ENCODE results near the gene RNF19B. TPM values are rescaled to one million over a fixed set of nuclear protein-coding genes. Genes with fewer than 3 reads are reported as not detected.

The RNF19B gene
- total RNA-seq, 1 experiment from 2014 or later: 22.5 TPM

- Histone ChIP-seq H3K36me3 (ENCODE audit: control insufficient read depth in 1 of 2, insufficient read depth in 2 of 2, low read length in 2 of 2) (peaks cover 43 to 48% of the 10 kb centered on the region in 2 experiments), H3K9me3 (ENCODE audit: control insufficient read depth in 1 of 2, insufficient read depth in 1 of 2, low read depth in 1 of 2, low read length in 2 of 2) (no peaks in the 10 kb centered on the region), H3K27me3 (ENCODE audit: insufficient read depth, low read length) (no peaks in the 10 kb centered on the region), H3K4me2 (ENCODE audit: low read length) (no peak overlapping the region), H3K9me2 (ENCODE audit: insufficient read depth) (no peaks in the 10 kb centered on the region), H4K20me1 (ENCODE audit: insufficient read depth) (no peaks in the 10 kb centered on the region), H2AFZ (ENCODE audit: low read depth, low read length, poor library complexity, severe bottlenecking) (no peak overlapping the region), H3K9ac (ENCODE audit: low read length) (no peak overlapping the region), H3K4me1 (ENCODE audit: control insufficient read depth in 1 of 2, insufficient read depth in 2 of 2, low read length in 2 of 2) (peaks cover 7 to 23% of the 10 kb centered on the region in 2 experiments), H3K4me3 (replicated peaks in 1 of 2; ENCODE audit: low read depth in 1 of 2, low read length in 2 of 2) (no peak overlapping the region), H3K27ac (ENCODE audit: low read depth, low read length) (no peak overlapping the region), H3K79me2 (ENCODE audit: insufficient read depth, low read length) (peaks cover 4% of the 10 kb centered on the region; the same call in 1 of the 2 replicates)
- DNase-seq (ENCODE audit: low read depth, low spot score) (no peak), ATAC-seq (no peak)
- BruUV-seq (replicated peaks): no TSS peak
- ChIA-PET CTCF (interaction anchor here (1.3 to 3.9 kb wide), 2 partner anchors 73 to 75 kb away, joined by 4 to 41 read pairs; no protein-coding TSS in a partner anchor), RAD21 (ENCODE audit: low non-redundant PET in 1 of 2, low total read pairs in 2 of 2, uncharacterized antibody in 2 of 2, unreplicated experiment in 2 of 2) (interaction anchor here in 1 of 2 experiments (0.9 to 1.2 kb wide), 2 partner anchors 75 to 78 kb away, joined by 3 read pairs; no protein-coding TSS in a partner anchor), POLR2A (no interaction called here)
- intact Hi-C loops (cut with micrococcal nuclease): no loop called here
- TF ChIP-seq POLR2AphosphoS5 (IDR thresholded peaks at IDR 0.05; ENCODE audit: low read depth, low read length) (no peak), EZH2phosphoT487 (IDR thresholded peaks at IDR 0.05; ENCODE audit: borderline replicate concordance) (no peak), ELF1 (IDR thresholded peaks at IDR 0.05; ENCODE audit: borderline replicate concordance, low read depth) (no peak), CEBPB (IDR thresholded peaks at IDR 0.05; ENCODE audit: low read depth) (no peak), EZH2 (IDR thresholded peaks at IDR 0.05) (no peak), CBX3 (IDR thresholded peaks at IDR 0.05; ENCODE audit: low read depth) (no peak), EGR1 (IDR thresholded peaks at IDR 0.05; ENCODE audit: low read depth) (no peak), YY1 (IDR thresholded peaks at IDR 0.05; ENCODE audit: extremely low read depth, insufficient replicate concordance, low read depth, low read length) (no peak), ZFX (IDR thresholded peaks at IDR 0.05) (no peak), JUND (IDR thresholded peaks at IDR 0.05) (no peak), CTCF (IDR thresholded peaks at IDR 0.05 in 2 of 3, conservative IDR thresholded peaks at IDR 0.05 in 1 of 3; ENCODE audit: borderline replicate concordance in 1 of 3, insufficient read depth in 1 of 3, low read depth in 2 of 3, low read length in 2 of 3) (no peak), SRF (IDR thresholded peaks at IDR 0.05; ENCODE audit: low read depth) (no peak), POLR2A (IDR thresholded peaks at IDR 0.05; ENCODE audit: borderline replicate concordance, extremely low read depth, insufficient read depth, insufficient read length) (no peak), FOSL1 (IDR thresholded peaks at IDR 0.05; ENCODE audit: low read depth) (no peak), REST (IDR thresholded peaks at IDR 0.05; ENCODE audit: low read depth) (no peak), RAD21 (IDR thresholded peaks at IDR 0.05; ENCODE audit: low read depth) (no peak), SIN3A (IDR thresholded peaks at IDR 0.05; ENCODE audit: low read depth) (no peak)
- TF ChIP-seq, protein P1, sequence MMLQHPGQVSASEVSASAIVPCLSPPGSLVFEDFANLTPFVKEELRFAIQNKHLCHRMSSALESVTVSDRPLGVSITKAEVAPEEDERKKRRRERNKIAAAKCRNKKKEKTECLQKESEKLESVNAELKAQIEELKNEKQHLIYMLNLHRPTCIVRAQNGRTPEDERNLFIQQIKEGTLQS (IDR thresholded peaks at IDR 0.05): no peak
- TF ChIP-seq, protein P2, sequence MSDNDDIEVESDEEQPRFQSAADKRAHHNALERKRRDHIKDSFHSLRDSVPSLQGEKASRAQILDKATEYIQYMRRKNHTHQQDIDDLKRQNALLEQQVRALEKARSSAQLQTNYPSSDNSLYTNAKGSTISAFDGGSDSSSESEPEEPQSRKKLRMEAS (IDR thresholded peaks at IDR 0.05): no peak
These were observed 43.7 kb upstream of the RNF19B start for GRCh38 chr1:33008051-33008914.

Measured in HCT116 (cell line).